PC-9 (cell line): Measurements from ENCODE around the gene FNDC5.

Source experiments
- CTCF ChIP-seq: fragments of 200-600 bp; sonication (generic); conservative IDR thresholded peaks from 2 replicates; pipeline ENCODE4 v1.6.1; 2017; ENCODE audit warnings: mixed run types, antibody characterized with exemption, mild to moderate bottlenecking, moderate library complexity
- EZH2 ChIP-seq: fragments of 200-600 bp; sonication (generic); IDR thresholded peaks from 2 replicates; pipeline ENCODE4 v1.8.0; 2017; ENCODE audit warnings: antibody characterized with exemption, low read depth

DNA sequence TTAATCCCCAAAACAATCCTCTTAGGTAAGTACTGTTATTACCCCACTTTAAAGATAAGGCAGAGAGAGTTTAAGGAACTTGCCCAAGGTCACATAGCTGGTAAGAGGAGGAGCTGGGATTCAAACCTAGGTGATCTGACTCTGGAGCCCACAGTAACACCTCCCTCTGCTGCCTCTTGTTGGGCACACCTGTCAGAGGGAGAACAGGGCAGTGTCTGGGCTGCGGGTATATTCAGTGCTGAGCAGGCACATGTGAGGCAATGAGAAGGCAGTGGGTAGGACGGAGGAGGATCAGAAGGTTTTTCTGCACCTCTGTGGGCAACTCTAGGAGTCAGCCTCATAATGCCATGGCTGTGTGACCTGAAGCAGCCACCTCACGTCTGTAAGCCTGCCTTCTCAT, 17.4 kb upstream of the FNDC5 start:
- TF ChIP-seq CTCF, result no peak
- no peak for TF ChIP-seq EZH2
